Smooth muscle cell (in vitro differentiated cells): ENCODE measurements around the gene ANKS3. TPM values are rescaled to one million over a fixed set of nuclear protein-coding genes. Genes with fewer than 3 reads are reported as not detected.

Experiments
- DNase-seq: peaks from one replicate; lab custom pipeline; 2025; ENCODE audit not compliant: unreplicated experiment; lab: John Stamatoyannopoulos, UW
- H2AFZ ChIP-seq: fragments of 200-600 bp; sonication (generic); 2 replicates; pipeline ENCODE4 v1.6.0; 2016; ENCODE audit warnings: antibody characterized with exemption, low read depth, mild to moderate bottlenecking
- H3F3A ChIP-seq: fragments of 200-600 bp; sonication (generic); 2 replicates; pipeline ENCODE4 v1.6.0; 2017; ENCODE audit warnings: antibody characterized with exemption, low read depth
- H3K27ac ChIP-seq: fragments of 200-600 bp; sonication (generic); 2 replicates; pipeline ENCODE4 v1.5.1; 2016; ENCODE audit warnings: low read depth, mild to moderate bottlenecking
- H3K27me3 ChIP-seq: fragments of 200-600 bp; sonication (generic); 2 replicates; pipeline ENCODE4 v1.6.1; 2016; ENCODE audit warnings: low read depth, mild to moderate bottlenecking
- H3K36me3 ChIP-seq: fragments of 200-600 bp; sonication (generic); 2 replicates; pipeline ENCODE4 v1.5.1; 2016; ENCODE audit warnings: low read depth
- H3K4me1 ChIP-seq: fragments of 200-600 bp; sonication (generic); 2 replicates; pipeline ENCODE4 v1.5.1; 2016; ENCODE audit warnings: low read depth
- H3K4me2 ChIP-seq: fragments of 200-600 bp; sonication (generic); 2 replicates; pipeline ENCODE4 v1.6.0; 2016; ENCODE audit warnings: mild to moderate bottlenecking
- H3K4me3 ChIP-seq: fragments of 200-600 bp; sonication (generic); 2 replicates; pipeline ENCODE4 v1.5.1; 2016; ENCODE audit warnings: mild to moderate bottlenecking
- H3K79me2 ChIP-seq: fragments of 200-600 bp; sonication (generic); 2 replicates; pipeline ENCODE4 v1.6.0; 2016; ENCODE audit warnings: low read depth, mild to moderate bottlenecking
- H3K9ac ChIP-seq: fragments of 200-600 bp; sonication (generic); 2 replicates; pipeline ENCODE4 v1.6.0; 2016; ENCODE audit warnings: low read depth
- H3K9me3 ChIP-seq: fragments of 200-600 bp; sonication (generic); replicated peaks from 2 replicates; pipeline ENCODE4 v1.5.1; 2016; ENCODE audit warnings: low read depth
- H4K20me1 ChIP-seq: fragments of 200-600 bp; sonication (generic); 2 replicates; pipeline ENCODE4 v1.6.0; 2016; ENCODE audit warnings: low read depth
- WGBS: methylation state at CpG from one replicate; pipeline ENCODE4 v1.1.7; 2016; ENCODE audit warnings: low lambda C conversion rate; 5-methylcytosine and 5-hydroxymethylcytosine counted together
- polyA plus RNA-seq: library from polyadenylated mRNA; unstranded; fragments of >200 nt; fragmentation: Nextera tagmentation; extraction: Ambion mirVana; gene quantifications from 2 replicates; pipeline ENCODE4 v1.2.1, GENCODE V29; 2016
- total RNA-seq: library from RNA; depleted of rRNA; stranded (reverse); fragments of >200 nt; gene quantifications from 2 replicates; pipeline ENCODE4 v1.2.3, GENCODE V29; 2014
- TF ChIP-seq, protein P1 (sequence below): fragments of 200-600 bp; sonication (generic); IDR thresholded peaks from 2 replicates; pipeline ENCODE4 v1.5.1; 2017; ENCODE audit warnings: borderline replicate concordance, mild to moderate bottlenecking, antibody characterized with exemption; ENCODE audit not compliant: insufficient read depth, poor library complexity, severe bottlenecking

Gene ANKS3
- total and polyA plus RNA-seq, 2 experiments from 2014 or later, result 15.3 to 15.6 TPM

DNA sequence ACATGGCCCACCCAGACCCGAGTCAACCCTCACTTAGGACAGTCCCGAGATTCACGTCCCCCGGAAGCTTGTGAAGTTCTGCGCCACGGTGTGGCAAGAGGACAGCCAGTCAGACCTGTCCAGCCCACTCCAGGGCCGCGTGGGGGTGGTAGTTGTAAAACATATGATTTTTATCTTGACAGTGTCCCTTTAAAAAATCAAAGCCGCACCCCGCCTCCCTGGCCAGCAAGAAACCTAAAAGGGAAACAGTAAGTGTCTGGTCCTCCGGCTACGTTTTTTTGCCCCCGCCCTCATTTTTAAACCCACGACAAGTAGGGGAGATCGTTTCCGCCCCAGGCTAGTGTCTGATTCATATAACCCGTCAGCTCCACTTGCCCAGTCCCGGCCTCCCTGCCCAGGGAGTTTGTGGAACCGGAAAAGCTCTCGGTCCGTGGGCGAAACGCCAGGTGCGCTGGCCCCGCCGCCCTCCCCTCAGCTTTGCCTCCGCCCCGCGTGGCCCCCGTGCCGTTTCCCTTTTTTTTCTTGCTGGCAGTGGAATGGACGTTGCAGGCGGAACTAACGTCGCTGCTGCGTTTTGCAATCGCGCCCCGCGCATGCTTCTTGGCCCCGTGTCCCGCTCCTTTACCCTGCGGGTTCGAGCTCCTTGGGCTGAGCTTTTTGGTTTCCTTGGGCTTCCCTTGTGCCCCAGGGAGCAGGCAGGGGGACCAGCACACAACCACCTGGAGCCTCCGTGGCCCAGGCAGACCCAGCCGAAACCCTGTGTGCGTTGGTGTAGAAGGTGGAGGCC is 54.0 kb downstream of the ANKS3 start:
- no peak overlapping the region for H3K4me3 ChIP-seq
- WGBS, result 77% methylated on average over 47 of the region's 47 CpGs
- no peaks in the 10 kb centered on the region for H3F3A ChIP-seq
- no peaks in the 10 kb centered on the region for H3K9me3 ChIP-seq
- H2AFZ ChIP-seq, result no peak overlapping the region
- DNase-seq, result no peak
- peaks cover 60% of the 10 kb centered on the region for H4K20me1 ChIP-seq
- no peak overlapping the region for H3K4me2 ChIP-seq
- H3K9ac ChIP-seq, result no peak overlapping the region
- no peaks in the 10 kb centered on the region for H3K4me1 ChIP-seq
- no peaks in the 10 kb centered on the region for H3K27me3 ChIP-seq
- no peaks in the 10 kb centered on the region for H3K79me2 ChIP-seq
- TF ChIP-seq, protein P1, sequence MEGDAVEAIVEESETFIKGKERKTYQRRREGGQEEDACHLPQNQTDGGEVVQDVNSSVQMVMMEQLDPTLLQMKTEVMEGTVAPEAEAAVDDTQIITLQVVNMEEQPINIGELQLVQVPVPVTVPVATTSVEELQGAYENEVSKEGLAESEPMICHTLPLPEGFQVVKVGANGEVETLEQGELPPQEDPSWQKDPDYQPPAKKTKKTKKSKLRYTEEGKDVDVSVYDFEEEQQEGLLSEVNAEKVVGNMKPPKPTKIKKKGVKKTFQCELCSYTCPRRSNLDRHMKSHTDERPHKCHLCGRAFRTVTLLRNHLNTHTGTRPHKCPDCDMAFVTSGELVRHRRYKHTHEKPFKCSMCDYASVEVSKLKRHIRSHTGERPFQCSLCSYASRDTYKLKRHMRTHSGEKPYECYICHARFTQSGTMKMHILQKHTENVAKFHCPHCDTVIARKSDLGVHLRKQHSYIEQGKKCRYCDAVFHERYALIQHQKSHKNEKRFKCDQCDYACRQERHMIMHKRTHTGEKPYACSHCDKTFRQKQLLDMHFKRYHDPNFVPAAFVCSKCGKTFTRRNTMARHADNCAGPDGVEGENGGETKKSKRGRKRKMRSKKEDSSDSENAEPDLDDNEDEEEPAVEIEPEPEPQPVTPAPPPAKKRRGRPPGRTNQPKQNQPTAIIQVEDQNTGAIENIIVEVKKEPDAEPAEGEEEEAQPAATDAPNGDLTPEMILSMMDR, result no peak
- no peaks in the 10 kb centered on the region for H3K36me3 ChIP-seq
- H3K27ac ChIP-seq, result no peak overlapping the region

DNA sequence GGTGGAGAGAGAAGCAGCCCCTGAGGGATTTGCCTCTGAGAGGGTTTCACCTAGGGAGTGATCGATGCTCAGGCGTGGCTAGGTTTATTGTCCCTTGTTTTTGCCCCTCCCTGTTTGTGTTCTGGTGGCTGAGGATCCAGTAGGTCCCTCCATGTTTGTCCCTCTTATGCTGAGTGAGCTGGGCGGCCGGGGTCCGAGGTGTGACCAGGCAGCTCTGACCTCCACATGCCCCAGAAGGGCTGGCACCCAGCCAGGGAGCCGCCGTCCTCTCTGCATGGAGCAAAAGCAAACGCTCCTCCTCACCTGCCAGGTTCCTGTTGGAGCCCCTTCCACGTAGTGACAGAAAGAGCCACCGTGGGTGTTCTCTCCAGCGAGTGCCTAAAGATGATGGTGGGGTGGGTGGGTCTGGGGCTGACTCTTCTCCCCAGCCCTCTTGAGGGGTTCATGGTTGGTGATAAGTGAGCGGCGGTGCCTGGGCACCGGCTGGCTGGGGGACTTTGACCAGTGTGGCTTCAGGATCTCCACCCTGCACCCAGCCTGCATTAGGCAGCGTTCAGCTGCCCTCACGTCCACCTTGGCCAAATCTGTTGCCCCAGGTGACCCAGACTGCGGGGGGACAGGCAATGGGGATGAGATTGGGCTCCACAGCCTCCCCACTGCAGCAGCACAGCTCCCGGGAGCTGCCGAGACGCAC is 54.8 kb downstream of the ANKS3 start:
- H3K79me2 ChIP-seq, result no peaks in the 10 kb centered on the region
- no peaks in the 10 kb centered on the region for H3K9me3 ChIP-seq
- H4K20me1 ChIP-seq, result peaks cover 62% of the 10 kb centered on the region
- no peak overlapping the region for H2AFZ ChIP-seq
- H3K4me1 ChIP-seq, result no peaks in the 10 kb centered on the region
- no peak for DNase-seq
- WGBS, result 93% methylated on average over 20 of the region's 20 CpGs
- H3K36me3 ChIP-seq, result no peaks in the 10 kb centered on the region
- no peaks in the 10 kb centered on the region for H3K27me3 ChIP-seq
- TF ChIP-seq, protein P1, result no peak
- H3K4me2 ChIP-seq, result no peak overlapping the region
- H3F3A ChIP-seq, result no peaks in the 10 kb centered on the region
- H3K4me3 ChIP-seq, result no peak overlapping the region
- no peak overlapping the region for H3K9ac ChIP-seq
- no peak overlapping the region for H3K27ac ChIP-seq

DNA sequence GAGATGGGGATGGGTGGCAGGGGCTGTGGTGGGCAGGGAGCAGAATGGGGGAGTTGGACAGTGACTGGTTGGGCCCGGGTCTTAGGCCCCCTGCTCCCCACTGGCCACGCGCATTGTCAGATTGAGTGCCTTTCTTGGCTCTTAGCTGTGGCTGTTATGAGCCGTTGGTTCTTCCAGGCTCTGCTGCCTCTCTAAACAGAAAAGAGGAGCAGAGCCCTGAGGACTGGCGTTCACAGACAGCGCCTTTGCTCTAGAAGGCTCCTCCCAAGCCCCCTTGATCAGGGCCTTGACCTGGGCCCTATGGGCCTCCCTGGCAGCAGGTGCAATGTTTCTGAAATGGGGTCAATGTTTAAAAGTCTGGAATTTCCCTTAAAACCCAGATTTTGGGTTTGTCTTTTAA is 55.5 kb downstream of the ANKS3 start:
- H3K9ac ChIP-seq, result no peak overlapping the region
- no peaks in the 10 kb centered on the region for H3K9me3 ChIP-seq
- H3F3A ChIP-seq, result no peaks in the 10 kb centered on the region
- H2AFZ ChIP-seq, result no peak overlapping the region
- TF ChIP-seq, protein P1, result no peak
- WGBS, result 95% methylated on average over 5 of the region's 6 CpGs
- H3K79me2 ChIP-seq, result no peaks in the 10 kb centered on the region
- no peaks in the 10 kb centered on the region for H3K36me3 ChIP-seq
- DNase-seq, result no peak
- peaks cover 62% of the 10 kb centered on the region for H4K20me1 ChIP-seq
- no peaks in the 10 kb centered on the region for H3K27me3 ChIP-seq
- H3K4me3 ChIP-seq, result no peak overlapping the region
- H3K4me1 ChIP-seq, result no peaks in the 10 kb centered on the region
- H3K27ac ChIP-seq, result no peak overlapping the region
- H3K4me2 ChIP-seq, result no peak overlapping the region
